GM12864 (cell line): ENCODE results near the gene MACROD2.

Source experiments
- DNase-seq: peaks from one replicate; pipeline ENCODE4 v3.0.0-alpha.2; 2011; ENCODE audit warnings: low read depth
- H3K4me3 ChIP-seq: 2 replicates; pipeline ENCODE4 v1.5.1; 2011; ENCODE audit warnings: mild to moderate bottlenecking, low read depth, low read length, control low read depth
- CTCF ChIP-seq: IDR thresholded peaks from 2 replicates; pipeline ENCODE4 v1.5.1; 2011; ENCODE audit warnings: low read depth, mild to moderate bottlenecking, moderate library complexity, low read length, control low read depth, inconsistent platforms; ENCODE audit errors: missing control alignments

MACROD2 gene

GRCh38 chr20:16052456-16052855, 2057.1 kb downstream of the MACROD2 start:
- TF ChIP-seq CTCF: no peak
- DNase-seq: no peak
- no peak overlapping the region for H3K4me3 ChIP-seq

DNA sequence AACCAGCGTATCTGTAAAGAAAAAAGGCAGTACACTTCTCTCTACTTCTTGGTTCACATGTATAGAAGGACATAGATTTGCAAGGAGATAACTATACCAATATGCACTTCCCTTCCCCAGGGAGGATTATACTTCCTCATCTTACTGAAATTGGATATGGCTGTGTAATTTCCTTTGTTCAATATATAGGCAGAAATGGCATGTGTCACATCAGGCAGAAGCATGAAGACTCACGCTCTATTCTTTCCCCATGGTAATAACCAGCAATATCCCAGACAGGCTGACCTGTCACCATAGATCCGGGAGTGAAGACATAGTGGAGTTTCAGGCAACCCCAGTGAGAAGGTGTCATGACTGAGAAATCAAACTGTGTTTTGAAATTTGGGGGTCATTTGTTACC, 2059.7 kb downstream of the MACROD2 start:
- no peak for DNase-seq
- H3K4me3 ChIP-seq: no peak overlapping the region
- TF ChIP-seq CTCF: no peak

DNA sequence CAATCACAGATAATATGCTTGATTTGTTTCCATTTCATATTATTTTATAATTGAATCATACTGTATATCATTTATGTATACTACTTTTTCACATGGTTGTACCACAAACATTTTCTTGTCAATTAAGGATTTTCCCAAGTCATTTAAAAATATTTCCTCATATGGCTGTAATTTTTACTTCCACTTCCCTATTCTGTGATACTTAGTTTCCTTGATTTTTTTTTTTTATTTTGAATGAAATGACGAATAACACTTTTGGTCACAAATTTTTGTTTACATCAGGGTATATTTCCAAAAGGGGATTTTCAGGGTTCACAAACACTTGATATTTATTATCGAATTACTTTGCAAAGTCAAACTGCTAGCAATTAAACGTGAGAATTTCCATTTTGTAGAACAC, 2062.3 kb downstream of the MACROD2 start:
- no peak overlapping the region for H3K4me3 ChIP-seq
- TF ChIP-seq CTCF: no peak
- DNase-seq: no peak

GRCh38 chr20:16058268-16058667, 2063.0 kb downstream of the MACROD2 start:
- H3K4me3 ChIP-seq: no peak overlapping the region
- no peak for TF ChIP-seq CTCF
- no peak for DNase-seq

DNA sequence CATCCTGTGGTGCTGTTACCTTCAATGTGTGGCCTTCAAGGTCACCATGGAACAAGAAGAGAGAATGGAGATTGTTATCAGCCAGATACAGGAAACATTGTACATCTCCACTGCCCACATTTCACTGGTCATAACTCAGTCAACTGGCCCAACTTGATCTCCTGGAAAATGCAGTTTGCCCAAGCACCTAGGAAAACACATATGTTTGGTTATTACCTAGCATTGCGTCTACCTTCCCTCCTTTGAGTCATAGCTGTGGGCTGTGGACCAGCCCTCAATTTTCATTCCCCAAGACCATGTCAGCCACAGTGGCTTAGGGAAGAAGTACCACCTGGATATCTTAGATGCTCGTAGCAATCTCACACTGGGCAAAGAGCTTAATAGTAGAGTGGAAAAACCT, 2064.5 kb downstream of the MACROD2 start:
- DNase-seq: no peak
- H3K4me3 ChIP-seq: no peak overlapping the region
- no peak for TF ChIP-seq CTCF

DNA sequence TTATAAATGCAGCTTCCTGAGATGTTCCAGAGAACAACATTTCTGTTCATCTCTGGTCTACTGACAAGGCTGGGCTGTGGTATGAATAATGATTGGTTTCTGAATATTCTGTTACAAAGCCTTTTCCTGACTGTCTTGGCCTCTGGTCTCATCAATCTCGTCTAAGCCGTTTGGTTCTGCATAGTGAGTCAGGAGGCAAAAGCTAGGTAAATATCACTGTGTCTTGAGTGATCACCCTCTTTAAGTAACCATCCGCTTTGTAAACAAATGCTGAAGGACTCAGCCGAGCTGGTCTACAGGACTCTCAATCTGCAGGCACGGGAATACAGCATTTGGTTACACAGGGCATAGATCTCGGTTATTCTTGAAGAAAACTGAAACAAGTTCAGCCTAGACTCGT, 2066.0 kb downstream of the MACROD2 start:
- H3K4me3 ChIP-seq: no peak overlapping the region
- no peak for DNase-seq
- no peak for TF ChIP-seq CTCF

DNA sequence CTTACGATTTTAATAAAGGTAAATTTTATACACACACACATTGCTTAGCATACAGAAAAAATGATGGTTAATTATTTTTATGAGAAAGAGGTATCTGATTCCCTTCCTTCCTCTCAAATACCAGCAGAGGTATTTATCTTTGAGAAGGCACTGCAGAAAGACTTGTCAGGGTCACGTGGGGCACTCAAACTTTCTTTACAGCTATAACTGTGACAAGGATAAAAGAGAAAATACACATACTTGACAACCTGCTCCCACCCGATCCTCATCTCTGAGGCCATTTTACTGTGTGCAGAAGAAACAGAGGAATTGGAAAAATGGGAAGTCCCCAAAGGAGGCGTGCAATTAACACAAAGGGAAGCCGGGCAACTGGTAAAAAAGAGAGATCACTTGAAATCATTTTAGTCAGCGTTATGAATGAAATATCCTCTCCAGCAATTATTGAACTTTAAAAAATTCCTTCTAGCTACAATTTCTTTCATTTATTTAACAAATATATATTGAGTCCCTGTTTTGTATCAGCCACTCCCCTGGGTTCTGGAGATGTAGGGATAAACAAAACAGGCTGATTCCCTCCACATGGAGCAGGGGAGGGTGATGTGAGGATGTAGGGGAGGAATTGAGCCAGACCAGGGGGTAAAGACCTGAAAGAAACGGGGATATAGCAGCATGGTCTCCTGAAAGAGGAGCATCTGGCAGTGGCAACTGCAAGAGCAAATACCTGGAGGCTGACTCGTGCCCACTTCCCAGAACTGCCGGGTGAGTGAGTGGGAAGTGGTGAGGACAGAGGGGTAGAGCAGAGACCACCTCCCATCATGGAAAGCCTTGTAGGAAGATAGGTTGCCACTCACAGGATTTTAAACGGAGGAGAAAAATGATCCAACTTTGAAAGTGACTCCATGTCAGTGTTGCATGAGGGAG, 2067.6 kb downstream of the MACROD2 start:
- no peak for TF ChIP-seq CTCF
- no peak for DNase-seq

More for the DNA sequence above, 2067.6 kb downstream of the MACROD2 start:
- H3K4me3 ChIP-seq: no peak overlapping the region
